Measurements from ENCODE around the gene ASB18.

DNA sequence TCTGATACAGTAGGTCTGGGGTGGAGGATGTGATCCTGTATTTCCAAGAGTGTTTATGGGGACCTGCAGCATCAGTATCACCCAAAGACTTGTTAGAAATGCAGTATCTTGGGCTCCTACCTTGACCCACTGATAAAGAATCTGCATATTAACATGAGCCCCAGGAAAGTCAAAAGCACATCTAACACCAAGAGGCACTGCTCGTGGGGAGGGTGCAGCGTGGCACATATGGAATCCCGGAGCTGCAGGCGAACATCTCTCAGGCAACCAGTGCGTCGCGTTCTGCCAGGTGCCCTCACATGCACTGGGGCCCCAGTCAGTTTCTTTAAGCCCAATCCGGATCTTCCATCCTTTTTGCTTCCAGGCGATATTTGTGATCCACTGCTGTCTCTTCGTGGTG lies 41.3 kb upstream of the ASB18 start:
- TF ChIP-seq, protein P1, sequence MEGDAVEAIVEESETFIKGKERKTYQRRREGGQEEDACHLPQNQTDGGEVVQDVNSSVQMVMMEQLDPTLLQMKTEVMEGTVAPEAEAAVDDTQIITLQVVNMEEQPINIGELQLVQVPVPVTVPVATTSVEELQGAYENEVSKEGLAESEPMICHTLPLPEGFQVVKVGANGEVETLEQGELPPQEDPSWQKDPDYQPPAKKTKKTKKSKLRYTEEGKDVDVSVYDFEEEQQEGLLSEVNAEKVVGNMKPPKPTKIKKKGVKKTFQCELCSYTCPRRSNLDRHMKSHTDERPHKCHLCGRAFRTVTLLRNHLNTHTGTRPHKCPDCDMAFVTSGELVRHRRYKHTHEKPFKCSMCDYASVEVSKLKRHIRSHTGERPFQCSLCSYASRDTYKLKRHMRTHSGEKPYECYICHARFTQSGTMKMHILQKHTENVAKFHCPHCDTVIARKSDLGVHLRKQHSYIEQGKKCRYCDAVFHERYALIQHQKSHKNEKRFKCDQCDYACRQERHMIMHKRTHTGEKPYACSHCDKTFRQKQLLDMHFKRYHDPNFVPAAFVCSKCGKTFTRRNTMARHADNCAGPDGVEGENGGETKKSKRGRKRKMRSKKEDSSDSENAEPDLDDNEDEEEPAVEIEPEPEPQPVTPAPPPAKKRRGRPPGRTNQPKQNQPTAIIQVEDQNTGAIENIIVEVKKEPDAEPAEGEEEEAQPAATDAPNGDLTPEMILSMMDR (conservative IDR thresholded peaks at IDR 0.05): no peak
- no peak for TF ChIP-seq EZH2 (IDR thresholded peaks at IDR 0.05; ENCODE audit: low read depth)
